ENCODE measurements around the gene ARHGAP26. TPM values are rescaled to one million over a fixed set of nuclear protein-coding genes. Genes with fewer than 3 reads are reported as not detected.

Gene ARHGAP26
- total RNA-seq, 1 donor from 2014 or later = 8.9 TPM

DNA sequence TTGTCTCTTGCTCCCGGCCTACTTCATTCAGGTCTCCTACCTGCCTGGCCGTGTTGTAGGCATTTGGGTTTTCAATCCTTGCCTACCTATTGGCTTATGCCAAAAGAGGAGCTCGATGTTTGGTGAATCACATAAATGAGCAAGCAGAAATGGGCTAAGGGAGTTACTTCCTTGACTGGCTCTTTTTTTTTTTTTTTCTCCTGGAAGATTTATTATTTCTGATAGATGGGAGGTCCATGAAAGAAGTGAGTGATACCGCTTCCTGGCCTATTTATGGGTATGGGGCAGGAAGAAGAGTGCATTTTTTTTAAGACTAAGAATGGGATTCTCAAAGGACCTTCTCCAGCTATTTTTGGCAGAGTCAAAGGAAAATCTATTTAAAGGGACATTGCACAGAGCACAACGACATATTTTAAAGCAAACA lies 294.1 kb downstream of the ARHGAP26 start:
- Mint-ChIP-seq H3K27me3 (ENCODE audit: low read depth) (no peaks in the 10 kb centered on the region), H3K36me3 (no peaks in the 10 kb centered on the region), H3K27ac (peak overlapping the region; percentile 35), H3K4me3 (no peak overlapping the region), H3K4me1 (peaks cover 52% of the 10 kb centered on the region), H3K9me3 (no peaks in the 10 kb centered on the region)
- no peak for DNase-seq (ENCODE audit: low spot score in 2 of 2, unreplicated experiment in 2 of 2)
- TF ChIP-seq, protein P1, sequence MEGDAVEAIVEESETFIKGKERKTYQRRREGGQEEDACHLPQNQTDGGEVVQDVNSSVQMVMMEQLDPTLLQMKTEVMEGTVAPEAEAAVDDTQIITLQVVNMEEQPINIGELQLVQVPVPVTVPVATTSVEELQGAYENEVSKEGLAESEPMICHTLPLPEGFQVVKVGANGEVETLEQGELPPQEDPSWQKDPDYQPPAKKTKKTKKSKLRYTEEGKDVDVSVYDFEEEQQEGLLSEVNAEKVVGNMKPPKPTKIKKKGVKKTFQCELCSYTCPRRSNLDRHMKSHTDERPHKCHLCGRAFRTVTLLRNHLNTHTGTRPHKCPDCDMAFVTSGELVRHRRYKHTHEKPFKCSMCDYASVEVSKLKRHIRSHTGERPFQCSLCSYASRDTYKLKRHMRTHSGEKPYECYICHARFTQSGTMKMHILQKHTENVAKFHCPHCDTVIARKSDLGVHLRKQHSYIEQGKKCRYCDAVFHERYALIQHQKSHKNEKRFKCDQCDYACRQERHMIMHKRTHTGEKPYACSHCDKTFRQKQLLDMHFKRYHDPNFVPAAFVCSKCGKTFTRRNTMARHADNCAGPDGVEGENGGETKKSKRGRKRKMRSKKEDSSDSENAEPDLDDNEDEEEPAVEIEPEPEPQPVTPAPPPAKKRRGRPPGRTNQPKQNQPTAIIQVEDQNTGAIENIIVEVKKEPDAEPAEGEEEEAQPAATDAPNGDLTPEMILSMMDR (IDR thresholded peaks at IDR 0.05; ENCODE audit: unreplicated experiment) = no peak

GRCh38 chr5:143064676-143065075 lies 294.5 kb downstream of the ARHGAP26 start:
- Mint-ChIP-seq H3K4me1 (peaks cover 52% of the 10 kb centered on the region), H3K4me3 (no peak overlapping the region), H3K27ac (peak overlapping the region; percentile 35), H3K27me3 (ENCODE audit: low read depth) (no peaks in the 10 kb centered on the region), H3K9me3 (no peaks in the 10 kb centered on the region), H3K36me3 (no peaks in the 10 kb centered on the region)
- no peak for DNase-seq (ENCODE audit: low spot score in 2 of 2, unreplicated experiment in 2 of 2)
- TF ChIP-seq, protein P1 (IDR thresholded peaks at IDR 0.05; ENCODE audit: unreplicated experiment) = no peak

GRCh38 chr5:143065185-143065965 lies 295.2 kb downstream of the ARHGAP26 start:
- no peak for DNase-seq (ENCODE audit: low spot score in 2 of 2, unreplicated experiment in 2 of 2)
- Mint-ChIP-seq H3K4me3 (no peak overlapping the region), H3K27ac (no peak overlapping the region), H3K9me3 (peaks cover 3% of the 10 kb centered on the region), H3K27me3 (ENCODE audit: low read depth) (no peaks in the 10 kb centered on the region), H3K4me1 (peaks cover 48% of the 10 kb centered on the region), H3K36me3 (no peaks in the 10 kb centered on the region)
- TF ChIP-seq, protein P1 (IDR thresholded peaks at IDR 0.05; ENCODE audit: unreplicated experiment) = no peak

GRCh38 chr5:143065996-143066522 lies 295.9 kb downstream of the ARHGAP26 start:
- DNase-seq (ENCODE audit: low spot score in 2 of 2, unreplicated experiment in 2 of 2) = no peak
- no peaks in the 10 kb centered on the region for H3K27me3 Mint-ChIP-seq (ENCODE audit: low read depth)
- H3K27ac Mint-ChIP-seq = no peak overlapping the region
- TF ChIP-seq, protein P1 (IDR thresholded peaks at IDR 0.05; ENCODE audit: unreplicated experiment) = no peak
- peaks cover 43% of the 10 kb centered on the region for H3K4me1 Mint-ChIP-seq
- peaks cover 7% of the 10 kb centered on the region for H3K9me3 Mint-ChIP-seq
- no peak overlapping the region for H3K4me3 Mint-ChIP-seq
- H3K36me3 Mint-ChIP-seq = no peaks in the 10 kb centered on the region

DNA sequence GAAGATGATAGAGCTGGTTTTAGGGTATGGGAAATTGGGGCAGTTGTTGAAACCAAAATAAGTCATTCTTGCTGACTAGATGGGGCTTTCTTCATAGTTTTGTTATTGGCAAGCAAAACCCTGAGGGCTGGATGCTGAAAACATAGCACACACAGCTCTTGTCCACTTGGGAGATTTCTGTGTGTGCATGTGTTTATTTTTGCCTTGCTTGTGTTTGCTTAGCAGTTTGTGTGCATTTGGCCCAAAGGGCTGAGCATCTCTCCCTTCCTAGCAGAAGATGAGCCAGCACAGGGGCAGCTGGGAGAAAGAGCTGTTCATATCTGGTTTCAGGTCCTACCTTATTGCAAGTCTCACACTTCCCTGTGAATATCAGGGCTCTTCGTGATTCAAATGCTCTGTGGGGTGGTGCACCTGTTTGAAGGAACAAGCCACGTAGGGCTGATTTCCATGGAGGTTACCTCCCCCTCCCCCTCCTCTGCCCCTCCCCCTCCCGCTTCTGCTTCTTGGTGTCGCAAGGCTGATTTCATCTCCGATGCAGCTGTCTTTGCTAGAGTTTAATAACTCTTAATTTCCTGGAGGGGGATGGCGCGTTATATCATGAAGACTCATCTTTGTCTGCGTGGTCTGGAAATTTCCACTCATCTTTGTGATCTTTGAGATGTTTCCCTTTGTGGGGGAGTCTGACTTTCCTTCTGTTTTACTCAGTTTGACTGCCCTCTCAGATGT lies 296.5 kb downstream of the ARHGAP26 start:
- Mint-ChIP-seq H3K4me3 (no peak overlapping the region), H3K9me3 (peaks cover 11% of the 10 kb centered on the region), H3K36me3 (peaks cover 1% of the 10 kb centered on the region), H3K27me3 (ENCODE audit: low read depth) (no peaks in the 10 kb centered on the region), H3K27ac (no peak overlapping the region), H3K4me1 (peaks cover 37% of the 10 kb centered on the region)
- DNase-seq (ENCODE audit: low spot score in 2 of 2, unreplicated experiment in 2 of 2) = no peak
- TF ChIP-seq, protein P1 (IDR thresholded peaks at IDR 0.05; ENCODE audit: unreplicated experiment) = no peak

All from mesothelial cell of epicardium (in vitro differentiated cells).